Measurements from ENCODE around the gene BNIP5.
A peak's percentile ranks its signal among the peaks of the same experiment; 100 is the strongest.

Gene BNIP5

GRCh38 chr6:36360241-36361054, 23.8 kb upstream of the BNIP5 start:
- intact Hi-C loops (cut with micrococcal nuclease) = loop anchor here (2.0 to 10.0 kb wide), 4 partner anchors 20 to 326 kb away; no protein-coding TSS in a partner anchor
- no peak overlapping the region for H3K4me3 Mint-ChIP-seq
- peaks cover 4% of the 10 kb centered on the region for H3K27me3 Mint-ChIP-seq
- H3K36me3 Mint-ChIP-seq (ENCODE audit: low read depth) = no peaks in the 10 kb centered on the region
- H3K4me1 Mint-ChIP-seq (ENCODE audit: low read depth) = peaks cover 49% of the 10 kb centered on the region
- peak overlapping the region; percentile 8 for H3K27ac Mint-ChIP-seq
- H3K9me3 Mint-ChIP-seq = no peaks in the 10 kb centered on the region

GRCh38 chr6:36358226-36358915, 21.7 kb upstream of the BNIP5 start:
- H3K4me1 Mint-ChIP-seq (ENCODE audit: low read depth) = peaks cover 31% of the 10 kb centered on the region
- intact Hi-C loops (cut with micrococcal nuclease) = no loop called here
- H3K9me3 Mint-ChIP-seq = no peaks in the 10 kb centered on the region
- H3K27ac Mint-ChIP-seq = no peak overlapping the region
- H3K36me3 Mint-ChIP-seq (ENCODE audit: low read depth) = no peaks in the 10 kb centered on the region
- peaks cover 2% of the 10 kb centered on the region for H3K27me3 Mint-ChIP-seq
- no peak overlapping the region for H3K4me3 Mint-ChIP-seq

- intact Hi-C loops (cut with micrococcal nuclease) = no loop called here
- Mint-ChIP-seq H3K36me3 (ENCODE audit: low read depth) (no peaks in the 10 kb centered on the region), H3K27ac (no peak overlapping the region), H3K4me3 (no peak overlapping the region), H3K9me3 (no peaks in the 10 kb centered on the region), H3K4me1 (ENCODE audit: low read depth) (peaks cover 26% of the 10 kb centered on the region), H3K27me3 (no peaks in the 10 kb centered on the region)
These were observed 21.2 kb upstream of the BNIP5 start for GRCh38 chr6:36357872-36358225.

GRCh38 chr6:36355819-36356218, 19.1 kb upstream of the BNIP5 start:
- Mint-ChIP-seq H3K4me1 (ENCODE audit: low read depth) (peaks cover 20% of the 10 kb centered on the region), H3K36me3 (ENCODE audit: low read depth) (no peaks in the 10 kb centered on the region), H3K27me3 (no peaks in the 10 kb centered on the region), H3K27ac (no peak overlapping the region), H3K9me3 (no peaks in the 10 kb centered on the region), H3K4me3 (no peak overlapping the region)
- intact Hi-C loops (cut with micrococcal nuclease) = no loop called here

- Mint-ChIP-seq H3K4me3 (no peak overlapping the region), H3K36me3 (ENCODE audit: low read depth) (no peaks in the 10 kb centered on the region), H3K27ac (no peak overlapping the region), H3K9me3 (no peaks in the 10 kb centered on the region), H3K27me3 (peaks cover 5% of the 10 kb centered on the region), H3K4me1 (ENCODE audit: low read depth) (peaks cover 21% of the 10 kb centered on the region)
- intact Hi-C loops (cut with micrococcal nuclease) = no loop called here
These were observed 16.8 kb upstream of the BNIP5 start for GRCh38 chr6:36353411-36353915.

GRCh38 chr6:36352477-36353157, 15.9 kb upstream of the BNIP5 start:
- Mint-ChIP-seq H3K27me3 (peaks cover 5% of the 10 kb centered on the region), H3K27ac (no peak overlapping the region), H3K4me1 (ENCODE audit: low read depth) (peaks cover 21% of the 10 kb centered on the region), H3K36me3 (ENCODE audit: low read depth) (no peaks in the 10 kb centered on the region), H3K9me3 (no peaks in the 10 kb centered on the region), H3K4me3 (no peak overlapping the region)
- intact Hi-C loops (cut with micrococcal nuclease) = no loop called here

GRCh38 chr6:36350681-36351571, 14.2 kb upstream of the BNIP5 start:
- intact Hi-C loops (cut with micrococcal nuclease) = no loop called here
- H3K4me1 Mint-ChIP-seq (ENCODE audit: low read depth) = peaks cover 9% of the 10 kb centered on the region
- no peaks in the 10 kb centered on the region for H3K36me3 Mint-ChIP-seq (ENCODE audit: low read depth)
- no peak overlapping the region for H3K27ac Mint-ChIP-seq
- no peaks in the 10 kb centered on the region for H3K9me3 Mint-ChIP-seq
- H3K4me3 Mint-ChIP-seq = no peak overlapping the region
- peaks cover 5% of the 10 kb centered on the region for H3K27me3 Mint-ChIP-seq

GRCh38 chr6:36350082-36350481, 13.4 kb upstream of the BNIP5 start:
- H3K4me3 Mint-ChIP-seq = no peak overlapping the region
- peaks cover 9% of the 10 kb centered on the region for H3K4me1 Mint-ChIP-seq (ENCODE audit: low read depth)
- H3K27me3 Mint-ChIP-seq = peaks cover 5% of the 10 kb centered on the region
- intact Hi-C loops (cut with micrococcal nuclease) = no loop called here
- no peaks in the 10 kb centered on the region for H3K36me3 Mint-ChIP-seq (ENCODE audit: low read depth)
- no peak overlapping the region for H3K27ac Mint-ChIP-seq
- H3K9me3 Mint-ChIP-seq = no peaks in the 10 kb centered on the region

GRCh38 chr6:36349240-36349639, 12.6 kb upstream of the BNIP5 start:
- Mint-ChIP-seq H3K27ac (no peak overlapping the region), H3K4me1 (ENCODE audit: low read depth) (peaks cover 9% of the 10 kb centered on the region), H3K4me3 (no peak overlapping the region), H3K9me3 (no peaks in the 10 kb centered on the region), H3K36me3 (ENCODE audit: low read depth) (no peaks in the 10 kb centered on the region), H3K27me3 (peaks cover 5% of the 10 kb centered on the region)
- intact Hi-C loops (cut with micrococcal nuclease) = no loop called here

- peaks cover 9% of the 10 kb centered on the region for H3K4me1 Mint-ChIP-seq (ENCODE audit: low read depth)
- H3K27ac Mint-ChIP-seq = no peak overlapping the region
- H3K9me3 Mint-ChIP-seq = no peaks in the 10 kb centered on the region
- H3K4me3 Mint-ChIP-seq = no peak overlapping the region
- no peaks in the 10 kb centered on the region for H3K36me3 Mint-ChIP-seq (ENCODE audit: low read depth)
- intact Hi-C loops (cut with micrococcal nuclease) = no loop called here
- peaks cover 5% of the 10 kb centered on the region for H3K27me3 Mint-ChIP-seq
These were observed 10.9 kb upstream of the BNIP5 start for GRCh38 chr6:36347621-36348020.

GRCh38 chr6:36346486-36347273, 10.0 kb upstream of the BNIP5 start:
- Mint-ChIP-seq H3K4me3 (no peak overlapping the region), H3K27ac (no peak overlapping the region), H3K9me3 (no peaks in the 10 kb centered on the region), H3K36me3 (ENCODE audit: low read depth) (no peaks in the 10 kb centered on the region), H3K27me3 (peaks cover 13% of the 10 kb centered on the region), H3K4me1 (ENCODE audit: low read depth) (peaks cover 9% of the 10 kb centered on the region)
- intact Hi-C loops (cut with micrococcal nuclease) = no loop called here

GRCh38 chr6:36345681-36346466, 9.2 kb upstream of the BNIP5 start:
- peaks cover 14% of the 10 kb centered on the region for H3K27me3 Mint-ChIP-seq
- no peak overlapping the region for H3K4me3 Mint-ChIP-seq
- H3K27ac Mint-ChIP-seq = no peak overlapping the region
- peaks cover 11% of the 10 kb centered on the region for H3K4me1 Mint-ChIP-seq (ENCODE audit: low read depth)
- no peaks in the 10 kb centered on the region for H3K9me3 Mint-ChIP-seq
- no peaks in the 10 kb centered on the region for H3K36me3 Mint-ChIP-seq (ENCODE audit: low read depth)
- intact Hi-C loops (cut with micrococcal nuclease) = no loop called here
